NCI-H2171 (cell line): ENCODE measurements around the gene HADHA.
"Not testable (repeated sequence)": the region's sequence is repeated elsewhere in the genome, so short reads cannot be mapped to it uniquely, and the experiment has no call there.

Experiments used
- DNase-seq: peaks from one replicate; lab custom pipeline; 2025; lab: John Stamatoyannopoulos, UW

The HADHA gene

DNA sequence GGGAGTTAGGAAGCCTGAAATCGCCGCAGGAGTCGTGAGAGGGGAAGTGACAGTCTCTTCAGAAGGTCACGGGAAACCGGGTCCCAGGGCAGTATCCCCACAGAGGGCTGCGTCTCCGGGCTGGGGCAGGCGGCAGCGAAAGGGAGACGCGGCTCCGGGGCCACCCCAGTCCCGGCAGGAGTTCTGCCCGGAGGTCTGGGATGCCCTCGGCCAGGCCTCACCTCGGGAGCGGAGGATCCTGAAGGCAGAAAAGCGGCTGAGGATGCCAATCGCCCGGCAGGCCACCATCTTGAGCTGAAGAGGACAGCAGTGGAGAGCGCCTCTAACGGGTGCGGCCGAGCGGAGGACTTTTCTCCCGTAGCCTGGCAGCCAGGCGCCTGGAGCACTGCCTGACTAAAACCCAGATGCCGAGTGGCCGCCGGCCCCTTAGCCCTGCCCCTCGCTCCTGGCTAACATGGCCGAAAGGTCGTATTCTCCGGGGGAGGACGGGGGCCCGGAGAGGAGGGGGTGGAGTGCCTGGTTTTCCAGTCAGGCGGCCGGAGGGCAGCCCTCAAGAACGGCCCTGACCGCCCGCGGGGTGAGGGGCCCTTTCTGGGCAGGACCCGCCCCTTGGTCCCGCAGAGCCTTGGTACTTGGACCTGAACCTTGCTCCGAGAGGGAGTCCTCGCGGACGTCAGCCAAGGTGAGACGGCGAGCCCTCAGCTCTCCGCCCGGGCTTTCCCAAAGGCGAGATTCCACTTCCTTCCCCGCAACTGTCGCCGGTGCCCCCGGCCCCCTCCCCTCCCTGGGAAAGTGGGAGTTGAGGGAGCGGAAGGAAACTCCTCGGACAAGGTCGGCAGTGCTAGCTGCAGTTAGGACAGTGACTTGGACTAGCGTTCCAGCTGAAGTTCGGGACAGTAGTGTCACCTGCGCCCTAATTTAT lies at the start of gene HADHA, which contains the start of gene HADHB:
Gene HADHA (minus strand): TSS at position 324 of the 922 bp plus-strand sequence. CDS start 36 bp downstream, at position 288.
Gene HADHB (plus strand): TSS at position 631 of the 922 bp plus-strand sequence. CDS start 9,316 bp downstream, outside the sequence.
- peak; percentile 81 for DNase-seq

DNA sequence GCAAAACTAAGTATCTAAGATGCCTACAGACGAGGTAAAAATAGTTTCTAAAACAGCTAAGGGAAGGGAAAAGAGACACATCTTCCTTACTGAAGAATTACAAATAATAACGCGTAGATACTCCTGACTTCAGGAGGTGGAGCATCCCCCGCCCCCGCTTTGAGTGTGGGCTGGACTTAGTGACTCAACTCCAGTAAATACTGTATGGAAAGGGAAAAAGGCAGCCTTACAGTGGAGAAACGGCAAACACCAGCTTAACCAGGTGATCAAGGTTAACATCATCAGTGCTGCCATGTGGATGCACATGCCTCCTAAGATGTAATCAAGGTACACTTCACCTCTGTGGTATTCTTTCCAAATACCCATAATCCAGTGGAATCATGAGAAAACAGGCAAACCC lies 48.2 kb upstream of the HADHA start:
- DNase-seq, result no peak

DNA sequence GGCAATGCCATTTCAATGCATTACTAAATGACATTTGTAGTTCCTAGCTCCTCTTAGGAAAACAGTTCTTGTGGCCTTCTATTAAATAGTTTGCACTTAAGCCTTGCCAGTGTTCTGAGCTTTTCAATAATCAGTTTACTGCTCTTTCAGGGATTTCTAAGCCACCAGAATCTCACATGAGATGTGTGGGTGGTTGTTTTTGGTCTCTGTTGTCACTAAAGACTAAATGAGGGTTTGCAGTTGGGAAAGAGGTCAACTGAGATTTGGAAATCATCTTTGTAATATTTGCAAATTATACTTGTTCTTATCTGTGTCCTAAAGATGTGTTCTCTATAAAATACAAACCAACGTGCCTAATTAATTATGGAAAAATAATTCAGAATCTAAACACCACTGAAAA lies 45.6 kb upstream of the HADHA start:
- no peak for DNase-seq

DNA sequence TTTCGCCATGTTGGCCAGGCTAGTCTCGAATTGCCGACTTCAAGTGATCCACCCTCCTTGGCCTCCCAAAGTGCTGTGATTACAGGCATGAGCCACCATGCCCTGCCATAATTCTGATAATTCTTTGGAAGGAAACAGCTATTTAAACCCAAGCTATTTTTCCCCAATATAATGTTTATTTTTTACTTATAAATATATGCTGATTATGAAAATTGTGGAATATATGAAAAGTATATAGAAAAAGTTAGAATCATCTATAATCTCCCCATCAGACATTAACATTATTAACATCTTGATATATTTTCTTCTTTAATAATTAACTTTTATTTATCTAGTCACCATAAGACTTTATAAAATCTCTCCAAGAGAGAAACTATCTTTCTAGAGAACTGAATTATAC lies 41.5 kb upstream of the HADHA start:
- DNase-seq, result no peak

DNA sequence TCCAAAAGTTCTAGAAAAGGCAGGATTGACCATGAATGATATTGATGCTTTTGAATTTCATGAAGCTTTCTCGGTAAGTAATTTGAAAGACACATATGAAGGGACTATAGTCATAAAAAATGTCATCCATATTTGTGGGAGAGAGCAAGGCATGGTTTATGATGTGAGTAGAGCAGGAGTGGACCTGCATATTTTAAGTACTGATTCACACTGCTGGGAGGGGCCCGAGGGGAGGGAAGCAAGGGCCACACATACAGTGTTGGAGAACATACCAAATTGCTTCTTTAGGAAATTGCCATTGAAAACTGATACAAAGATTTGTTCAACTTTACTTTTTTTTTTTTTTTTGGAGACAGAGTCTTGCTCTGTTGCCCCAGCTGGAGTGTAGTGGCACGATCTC lies 39.7 kb upstream of the HADHA start:
- no peak for DNase-seq

DNA sequence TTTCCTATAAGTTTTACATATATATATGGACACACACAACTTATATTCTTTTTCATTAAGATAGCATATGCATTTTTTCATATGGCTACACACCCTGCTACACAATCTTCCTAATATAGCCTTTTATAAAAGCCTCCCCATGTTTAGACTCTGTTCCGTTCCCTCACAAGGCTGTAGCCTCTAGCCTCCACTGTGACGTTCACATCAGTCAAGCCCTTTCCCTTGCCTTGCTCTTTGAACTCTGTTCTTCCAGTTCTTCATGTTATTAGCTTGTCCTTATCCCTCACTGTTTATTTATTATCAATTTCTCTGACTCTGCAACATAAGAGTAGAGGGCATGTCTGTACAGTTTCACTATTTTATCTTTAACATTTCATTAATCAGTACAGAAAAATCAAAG lies 39.2 kb upstream of the HADHA start:
- DNase-seq, result no peak

DNA sequence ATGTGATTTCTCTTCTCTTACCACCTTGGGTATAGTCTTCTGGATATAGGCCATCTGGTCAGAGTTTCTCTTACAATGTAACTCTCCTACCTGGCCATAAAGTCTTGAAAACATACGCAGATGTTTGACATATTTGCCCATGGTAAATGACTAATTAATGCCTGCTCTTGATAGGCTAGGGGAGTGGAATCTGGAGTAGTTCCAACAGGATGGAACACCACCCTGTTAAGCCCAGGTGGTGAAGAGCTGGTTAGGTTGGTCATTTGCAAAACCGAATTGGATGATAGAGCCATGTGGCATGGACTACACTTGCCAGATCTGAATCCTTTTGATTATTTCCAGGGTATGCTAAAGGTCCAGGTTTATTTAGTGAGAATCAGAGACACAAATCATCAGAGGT lies 36.8 kb upstream of the HADHA start:
- peak; percentile 81 for DNase-seq

DNA sequence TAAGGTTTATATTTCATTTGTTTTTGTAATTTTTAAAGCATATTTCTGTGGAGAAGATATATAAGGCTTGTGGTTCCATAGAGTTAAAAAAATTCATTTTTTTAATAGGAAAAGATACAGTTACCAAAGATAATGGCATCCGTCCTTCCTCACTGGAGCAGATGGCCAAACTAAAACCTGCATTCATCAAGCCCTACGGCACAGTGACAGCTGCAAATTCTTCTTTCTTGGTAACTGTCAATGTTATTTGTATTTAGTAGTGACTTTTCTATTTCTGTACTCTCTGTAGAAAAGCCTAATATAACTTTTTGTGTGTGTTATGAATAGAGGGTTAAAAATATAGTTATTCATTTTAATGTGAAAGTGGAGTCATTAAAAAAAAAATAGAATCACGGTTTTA lies 35.5 kb upstream of the HADHA start:
- peak; percentile 48 for DNase-seq

DNA sequence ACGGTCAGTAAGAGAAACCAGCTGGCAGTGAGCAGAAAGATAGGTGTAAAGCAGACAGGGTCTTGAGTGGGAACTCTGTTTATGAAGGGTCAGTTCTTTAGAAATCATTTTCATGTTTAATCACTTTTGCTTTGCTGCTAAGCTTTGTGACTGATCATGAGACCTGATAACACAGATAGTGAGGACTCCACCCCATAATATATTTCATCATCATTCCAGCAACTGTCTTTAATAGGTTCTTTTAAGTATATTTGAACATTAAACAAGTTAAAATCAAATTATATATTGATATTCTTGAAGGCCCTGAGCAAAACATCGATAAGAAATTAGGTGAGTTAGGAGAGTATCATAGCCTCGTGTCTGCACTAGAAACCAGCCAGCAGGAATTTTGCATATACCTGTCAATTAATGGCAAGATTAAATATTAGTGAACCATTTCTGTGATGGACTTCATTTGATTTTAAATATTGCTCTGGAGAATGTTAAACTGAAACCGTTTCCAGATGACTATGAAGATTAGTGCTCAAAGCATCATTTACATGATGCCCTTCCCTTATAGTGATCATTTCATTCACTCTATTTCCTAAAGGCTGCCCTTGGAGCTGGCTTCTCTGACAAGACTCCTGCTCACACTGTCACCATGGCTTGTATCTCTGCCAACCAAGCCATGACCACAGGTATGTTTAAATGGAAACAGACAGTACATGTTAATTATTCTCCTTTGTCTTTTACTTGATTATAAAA lies 32.2 kb upstream of the HADHA start:
- DNase-seq, result no peak

DNA sequence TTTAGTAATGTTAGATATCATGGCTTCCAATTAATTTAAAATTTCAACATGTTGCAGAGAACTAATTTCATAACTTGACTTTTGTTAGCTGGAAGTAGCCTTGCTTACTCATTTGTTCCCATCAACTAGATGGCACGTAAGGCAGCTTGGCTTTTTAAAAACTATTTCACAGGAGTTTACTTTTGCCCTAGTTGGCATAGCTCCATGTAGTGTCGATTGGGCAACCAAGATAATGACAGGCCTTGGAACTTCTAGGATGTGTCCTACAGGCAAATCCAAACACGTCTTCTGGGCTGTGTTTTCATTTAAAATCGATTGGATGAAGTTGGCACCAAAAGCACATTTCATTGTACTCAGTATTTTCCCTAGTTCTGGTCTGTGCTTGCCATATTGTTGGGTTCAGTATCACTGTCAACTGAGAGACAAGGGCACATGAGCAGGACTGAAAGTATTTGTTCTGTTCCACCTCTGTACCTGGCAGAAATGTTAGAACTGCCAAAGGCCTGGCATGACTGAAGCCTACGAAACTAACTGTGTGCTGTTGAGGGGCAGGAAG lies 29.7 kb upstream of the HADHA start:
- DNase-seq, result peak; percentile 21

DNA sequence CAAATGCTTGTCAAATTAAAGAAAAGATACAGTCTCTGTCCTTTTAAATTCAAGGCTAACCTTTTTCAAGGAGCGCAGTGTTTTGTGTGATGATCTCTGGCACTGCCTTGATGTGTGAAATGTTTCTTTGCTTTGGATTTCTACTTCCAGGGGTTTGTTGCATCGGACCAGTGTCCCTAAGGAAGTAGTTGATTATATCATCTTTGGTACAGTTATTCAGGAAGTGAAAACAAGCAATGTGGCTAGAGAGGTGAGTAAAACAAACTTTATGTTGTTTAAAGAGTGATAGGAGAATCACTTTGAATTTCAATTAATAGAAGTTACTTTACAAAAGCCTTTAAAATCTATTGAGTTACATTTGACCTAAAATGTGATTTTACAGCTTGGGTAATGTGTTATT lies 29.1 kb upstream of the HADHA start:
- no peak for DNase-seq

DNA sequence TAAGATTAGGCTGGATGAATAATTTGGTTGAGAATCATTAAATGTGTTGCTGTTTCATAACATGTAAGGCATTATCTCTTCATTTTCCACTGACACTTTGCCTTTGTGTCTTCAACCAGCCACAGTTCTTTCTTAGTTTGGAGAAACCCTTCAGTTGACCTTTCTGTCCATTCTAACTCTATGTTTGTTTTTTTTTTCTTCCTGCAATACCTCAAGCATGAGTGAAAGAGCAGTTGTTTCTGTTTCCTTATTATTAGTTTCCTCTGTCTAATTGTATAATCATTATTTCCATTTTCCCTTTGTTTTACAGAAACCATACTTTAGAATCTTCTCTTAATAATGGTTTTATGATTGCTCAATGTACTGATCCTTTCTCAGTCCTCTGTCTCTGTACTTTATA lies 25.9 kb upstream of the HADHA start:
- DNase-seq, result no peak

DNA sequence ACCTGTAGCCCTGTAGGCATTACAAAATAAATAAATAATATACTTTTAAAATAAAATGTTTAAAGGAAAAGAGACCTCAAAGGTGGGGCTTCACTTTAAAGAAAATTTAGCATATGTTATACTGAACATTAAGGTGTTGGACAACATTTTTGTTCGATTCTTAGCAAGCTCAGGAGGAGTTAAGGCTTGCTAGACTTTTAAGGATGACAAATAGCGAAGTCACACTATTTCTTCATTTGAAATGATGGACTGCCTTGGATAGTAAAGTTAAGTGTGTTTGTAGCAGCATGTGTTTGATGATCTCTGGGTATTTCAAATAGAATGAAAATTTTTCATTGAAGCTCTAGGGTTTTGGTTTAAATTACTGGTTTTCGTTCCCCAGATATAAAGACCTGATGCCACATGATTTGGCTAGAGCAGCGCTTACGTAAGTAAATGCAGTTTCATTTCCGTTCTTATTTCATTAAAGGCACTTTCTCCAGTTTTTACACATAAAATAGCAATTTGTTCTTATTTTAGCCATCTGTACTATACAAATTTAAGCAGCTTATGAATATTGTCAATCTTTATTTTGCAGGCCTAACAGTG lies 25.2 kb upstream of the HADHA start:
- no peak for DNase-seq

DNA sequence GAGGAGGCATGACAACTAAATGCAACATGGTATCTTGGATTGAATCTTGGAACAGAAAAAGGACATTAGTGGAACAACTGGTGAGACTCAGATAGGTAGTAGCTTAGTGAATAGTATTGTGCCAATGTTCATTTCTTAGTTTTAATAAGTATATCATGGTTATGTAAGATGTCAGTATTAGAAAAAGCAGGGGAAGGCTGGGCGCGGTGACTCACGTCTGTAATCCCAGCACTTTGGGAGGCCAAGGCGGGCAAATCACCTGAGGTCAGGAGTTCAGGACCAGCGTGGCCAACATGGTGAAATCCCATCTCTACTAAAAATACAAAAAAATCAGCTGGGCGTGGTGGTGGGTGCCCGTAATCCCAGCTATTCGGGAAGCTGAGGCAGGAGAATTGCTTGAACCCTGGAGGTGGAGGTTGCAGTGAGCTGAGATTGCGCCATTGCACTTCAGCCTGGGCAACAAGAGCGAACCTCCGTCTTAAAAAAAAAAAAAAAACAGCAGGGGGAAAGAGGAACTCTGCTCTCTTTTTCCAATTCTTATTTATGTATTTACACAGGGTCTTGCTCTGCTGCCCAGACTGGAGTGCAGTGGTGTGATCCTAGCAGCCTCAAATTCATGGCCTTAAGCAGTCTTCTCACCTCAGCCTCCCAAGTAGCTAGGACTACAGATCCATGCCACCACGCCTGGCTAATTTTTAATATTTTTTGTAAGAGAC lies 24.4 kb upstream of the HADHA start:
- DNase-seq, result not testable (repeated sequence)

DNA sequence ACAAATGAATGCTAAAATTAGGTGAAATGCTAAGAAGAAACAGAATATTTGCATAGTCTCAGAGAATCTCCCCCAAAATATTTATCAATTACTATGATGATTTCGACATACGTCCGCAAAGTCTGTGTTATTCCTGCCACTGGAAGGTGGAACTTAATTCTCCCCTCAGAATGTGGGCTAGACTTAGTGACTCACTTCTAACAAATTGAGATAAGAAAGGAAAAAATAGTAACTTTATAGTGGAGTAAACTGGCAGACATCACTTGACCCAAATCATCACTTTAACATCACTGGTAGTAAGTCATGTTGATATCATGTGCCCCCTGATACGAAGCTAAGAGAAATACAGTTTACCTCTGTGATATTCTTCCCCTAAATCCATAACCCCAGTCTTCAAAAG lies 23.8 kb upstream of the HADHA start:
- DNase-seq, result no peak

DNA sequence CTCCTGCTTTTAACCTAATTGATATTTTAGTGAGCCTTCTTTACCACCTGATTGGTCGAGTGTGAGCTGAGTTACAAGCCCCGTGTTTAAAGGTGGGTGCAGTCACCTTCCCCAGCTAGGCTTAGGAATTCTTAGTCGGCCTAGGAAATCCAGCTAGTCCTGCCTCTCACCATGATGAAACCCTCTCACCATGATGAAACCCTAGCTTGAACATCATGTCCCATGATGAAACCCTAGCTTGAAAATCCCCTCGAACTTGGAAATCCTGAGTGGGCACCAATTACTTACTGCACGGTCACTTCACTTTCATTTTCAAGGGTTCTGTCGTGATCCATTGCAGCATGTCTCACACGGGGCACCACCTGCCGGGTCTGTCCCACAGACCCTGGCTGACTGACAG lies 14.4 kb upstream of the HADHA start:
- not testable (repeated sequence) for DNase-seq

DNA sequence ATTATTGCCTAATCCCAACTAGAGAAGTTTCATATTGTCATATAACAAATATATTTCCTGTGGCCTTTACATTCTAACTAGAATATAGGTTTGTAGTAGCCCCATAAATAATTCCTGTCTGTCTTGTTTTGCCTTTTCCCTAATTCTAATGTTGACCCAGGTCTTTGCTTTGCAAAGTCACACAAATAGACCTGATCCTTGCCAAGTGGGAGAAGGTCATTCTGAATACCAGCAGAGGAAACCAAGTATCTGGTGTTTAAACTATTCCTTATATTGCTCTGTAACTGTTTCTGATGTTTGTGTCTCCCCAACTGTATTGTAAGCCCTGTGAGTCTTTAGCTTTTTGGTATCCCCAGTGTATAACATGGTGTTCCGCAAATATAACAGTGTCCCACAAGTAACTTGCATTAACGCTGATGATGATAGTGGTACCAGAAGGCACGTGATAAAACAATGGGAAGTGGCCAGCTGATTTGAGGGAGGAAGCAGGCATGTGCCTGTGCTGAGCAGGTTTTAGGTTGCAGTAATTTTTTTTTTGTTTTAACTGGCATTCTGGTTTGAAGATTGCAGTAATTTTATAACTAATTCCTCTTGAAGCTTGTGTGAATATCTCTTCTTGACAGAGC lies 11.4 kb upstream of the HADHA start:
- DNase-seq, result no peak

DNA sequence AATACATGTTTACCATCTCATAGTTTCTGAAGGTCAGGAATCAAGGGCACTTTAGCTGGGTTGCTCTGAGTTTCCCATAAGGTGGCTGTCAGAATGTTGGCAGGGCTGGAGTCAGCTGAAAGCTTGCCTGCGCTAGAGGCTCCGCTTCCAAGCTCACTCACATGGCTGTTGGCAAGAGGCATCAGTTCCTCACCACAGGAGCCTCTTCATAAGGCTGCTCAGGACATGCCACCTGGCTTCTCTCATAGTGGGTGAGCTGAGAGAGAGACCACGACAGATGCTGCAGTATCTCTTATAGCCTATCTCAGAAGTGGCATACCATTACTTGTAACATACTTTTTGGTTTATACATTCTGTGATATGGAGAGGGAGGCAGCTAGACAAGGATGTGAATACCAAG lies 7.5 kb upstream of the HADHA start:
- DNase-seq, result peak; percentile 87

DNA sequence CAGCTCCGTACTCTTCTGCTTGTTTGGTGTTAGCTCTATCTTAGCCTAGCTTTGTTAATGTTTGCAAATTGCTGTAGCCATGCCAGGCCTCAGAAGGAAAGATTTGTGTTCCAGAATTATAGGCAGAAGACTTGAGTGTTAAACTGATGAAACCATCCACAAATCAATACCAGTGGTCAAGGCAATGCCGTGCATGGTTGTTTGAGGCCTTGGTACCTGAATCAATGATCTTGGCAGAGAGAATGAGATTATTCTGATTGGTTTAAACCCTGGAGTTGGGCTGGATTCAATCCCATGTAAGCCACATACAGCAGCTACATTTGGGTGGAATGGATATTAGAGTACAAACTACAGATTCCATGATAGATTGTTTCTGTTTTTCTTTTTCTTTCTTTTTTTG lies 5.2 kb upstream of the HADHA start:
- no peak for DNase-seq

DNA sequence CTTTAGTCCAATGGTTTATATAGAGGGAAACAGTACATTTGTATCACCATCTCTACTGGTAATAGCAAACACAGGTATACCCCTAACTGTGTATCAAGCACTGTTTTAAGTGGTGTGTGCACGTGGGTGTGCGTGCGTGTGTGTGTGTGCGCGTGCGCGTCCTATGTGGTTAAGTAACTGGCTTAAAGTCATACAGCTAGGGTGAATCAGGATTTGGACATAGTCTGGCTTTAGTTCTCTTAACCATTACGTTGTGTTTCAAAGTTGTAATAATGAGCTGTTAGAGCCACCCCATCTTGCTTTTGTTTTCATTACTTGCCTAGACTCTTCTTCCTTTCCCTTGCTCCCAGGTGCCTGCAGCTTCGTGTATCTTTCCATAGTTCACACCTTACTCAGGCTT lies 2.4 kb upstream of the HADHA start:
- no peak for DNase-seq

DNA sequence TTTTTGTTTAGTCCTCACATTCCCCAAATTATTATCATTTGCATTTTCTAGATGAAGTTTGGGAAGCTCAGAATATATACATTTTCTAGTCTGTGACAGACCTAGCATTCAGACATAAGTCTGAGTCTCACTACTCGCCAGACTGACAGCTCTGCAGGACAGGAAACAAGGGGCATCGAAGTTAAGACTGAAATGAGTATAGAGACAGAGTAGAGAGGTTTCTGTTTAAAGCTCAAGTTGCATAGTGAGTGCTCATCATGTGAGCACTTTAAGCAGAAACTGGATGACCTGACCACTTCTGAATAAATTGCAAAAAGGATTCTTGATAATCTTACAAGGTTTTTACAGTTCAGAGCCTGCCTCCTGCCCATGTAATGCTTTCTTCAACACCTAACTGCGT lies 1.4 kb upstream of the HADHA start:
- no peak for DNase-seq
